ENCODE data around the gene SSC5D.

Gene SSC5D

GRCh38 chr19:55536951-55537740 lies 48.9 kb downstream of the SSC5D start, which contains the start of gene SBK2:
Gene SBK2 (minus strand): TSS chr19:55537133. CDS start chr19:55536294, 839 bp downstream.
- no peak for DNase-seq (ENCODE audit: low spot score)

GRCh38 chr19:55537741-55538111 lies 49.5 kb downstream of the SSC5D start:
- DNase-seq (ENCODE audit: low spot score) = no peak

DNA sequence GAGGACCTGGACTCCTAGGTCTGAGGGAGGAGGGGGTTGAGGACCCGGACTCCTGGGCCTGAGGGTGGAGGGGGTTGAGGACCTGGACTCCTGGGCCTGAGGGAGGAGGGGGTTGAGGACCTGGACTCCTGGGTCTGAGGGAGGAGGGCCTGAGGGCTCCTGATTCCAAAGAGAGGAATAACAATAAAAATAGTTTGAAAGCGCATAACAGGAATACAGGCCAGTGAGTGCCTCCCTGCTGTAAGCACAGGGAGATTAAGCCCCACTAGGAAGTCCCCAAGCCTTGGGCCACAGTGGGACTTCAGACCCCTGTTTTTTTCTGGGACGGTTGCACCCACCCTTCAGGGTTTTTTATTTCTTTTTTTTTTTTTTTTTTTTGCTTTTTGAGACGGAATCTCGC lies 49.9 kb downstream of the SSC5D start:
- no peak for DNase-seq (ENCODE audit: low spot score)

DNA sequence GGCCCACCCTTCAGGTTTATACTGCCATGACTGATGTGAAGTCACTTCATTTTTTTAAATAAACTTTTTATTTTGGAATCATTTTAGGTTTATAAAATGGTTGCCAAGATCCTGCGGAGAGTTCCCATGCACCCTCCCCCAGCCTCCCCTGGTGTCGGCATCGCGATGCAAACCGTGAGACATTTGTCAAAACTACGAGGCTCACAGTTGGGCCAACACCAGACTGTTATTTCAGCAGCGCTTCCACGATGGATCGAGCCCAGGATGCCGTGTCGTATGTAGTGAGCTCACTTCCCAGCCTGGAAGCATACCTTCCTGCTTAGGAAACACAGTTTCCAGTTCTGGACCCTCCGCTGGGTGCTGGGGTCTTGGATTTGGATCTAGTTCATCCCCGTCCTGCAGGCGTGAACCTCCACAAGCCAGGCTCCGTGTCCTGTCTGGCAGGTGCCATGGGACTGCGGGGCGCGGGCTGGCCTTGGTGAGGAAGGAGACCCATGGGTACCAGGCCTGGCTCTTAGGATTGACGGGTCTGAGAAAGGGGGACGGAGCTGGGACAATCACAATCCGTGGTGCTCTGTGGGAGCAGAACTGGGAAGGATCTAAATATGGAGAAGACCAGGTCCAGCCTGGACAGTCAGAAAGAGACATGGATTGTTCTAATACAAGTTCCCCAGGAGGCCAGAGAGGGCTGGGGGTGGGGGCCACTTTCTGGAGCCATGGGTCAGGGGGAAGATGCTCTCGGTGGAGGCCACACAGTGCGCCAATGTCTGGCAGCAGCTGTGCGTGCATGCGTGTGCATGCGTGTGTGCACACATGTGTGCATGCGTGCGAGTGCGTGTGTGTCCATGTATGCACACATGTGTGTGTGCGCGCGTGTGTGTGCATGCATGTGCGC lies 51.1 kb downstream of the SSC5D start:
- no peak for DNase-seq (ENCODE audit: low spot score)

DNA sequence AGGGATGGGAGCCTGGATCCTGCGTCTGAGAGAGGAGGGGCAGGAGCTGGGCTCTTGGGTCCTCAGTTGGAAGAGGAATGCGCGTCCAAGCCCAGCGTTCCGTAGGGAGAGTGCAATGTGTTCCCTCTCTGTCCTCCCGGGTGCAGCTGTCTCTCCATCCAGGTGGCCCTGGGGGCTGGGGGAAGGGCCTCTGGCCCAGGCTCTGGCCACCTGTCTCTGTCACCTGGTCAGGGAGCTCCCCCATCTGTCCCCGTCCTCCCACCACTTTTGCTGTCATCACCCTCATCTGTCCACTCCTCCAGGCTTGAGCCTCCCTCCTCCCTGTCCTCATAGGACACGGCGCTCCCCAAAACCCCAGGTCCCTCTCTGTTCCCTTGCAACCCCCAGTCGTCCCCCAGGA lies 52.4 kb downstream of the SSC5D start:
- no peak for DNase-seq (ENCODE audit: low spot score)

DNA sequence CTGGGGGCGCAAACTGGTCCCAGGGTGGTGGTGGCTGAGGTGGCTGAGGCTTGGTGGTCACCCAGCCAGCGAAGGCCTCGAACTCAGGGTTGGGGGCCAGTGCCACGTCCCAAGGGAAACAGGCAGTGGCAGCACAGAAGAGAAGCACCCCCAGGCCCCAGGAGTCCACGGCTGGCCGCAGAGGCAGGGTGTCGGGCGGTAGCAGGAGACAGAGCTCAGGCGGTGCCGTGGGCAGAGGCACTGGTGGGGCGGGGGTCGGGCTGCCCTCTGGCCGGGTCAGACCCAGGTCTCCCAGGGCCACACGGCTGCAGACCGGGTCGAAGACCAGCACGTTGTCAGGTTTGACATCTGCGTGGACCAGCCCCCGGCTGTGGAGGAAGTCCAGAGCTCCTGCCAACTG lies 52.9 kb downstream of the SSC5D start:
- no peak for DNase-seq (ENCODE audit: low spot score)

DNA sequence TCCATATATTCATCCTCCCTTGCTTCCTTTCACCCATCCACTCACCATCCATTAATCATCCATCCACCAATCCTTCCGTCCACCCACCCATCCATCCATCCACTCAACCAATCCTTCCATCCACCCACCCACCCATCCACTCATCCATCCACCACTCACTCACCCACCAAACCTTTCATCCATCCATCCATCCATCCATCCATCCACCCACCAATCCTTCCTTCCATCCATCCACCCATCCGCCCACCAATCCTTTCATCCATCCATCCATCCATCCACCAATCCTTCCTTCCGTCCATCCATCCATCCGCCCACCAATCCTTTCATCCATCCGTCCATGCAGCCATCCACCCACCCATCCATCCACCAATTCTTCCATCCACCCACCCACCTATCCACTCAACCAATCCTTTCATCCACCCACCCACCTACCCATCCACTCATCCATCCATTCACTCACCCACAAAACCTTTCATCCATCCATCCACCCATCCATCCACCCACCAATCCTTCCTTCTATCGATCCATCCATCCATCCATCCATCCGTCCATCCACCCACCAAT lies 54.1 kb downstream of the SSC5D start:
- no peak for DNase-seq (ENCODE audit: low spot score)

- DNase-seq (ENCODE audit: low spot score) = no peak
Measured at GRCh38 chr19:55543567-55543966, 55.3 kb downstream of the SSC5D start.

GRCh38 chr19:55544014-55544413 lies 55.8 kb downstream of the SSC5D start:
- no peak for DNase-seq (ENCODE audit: low spot score)

DNA sequence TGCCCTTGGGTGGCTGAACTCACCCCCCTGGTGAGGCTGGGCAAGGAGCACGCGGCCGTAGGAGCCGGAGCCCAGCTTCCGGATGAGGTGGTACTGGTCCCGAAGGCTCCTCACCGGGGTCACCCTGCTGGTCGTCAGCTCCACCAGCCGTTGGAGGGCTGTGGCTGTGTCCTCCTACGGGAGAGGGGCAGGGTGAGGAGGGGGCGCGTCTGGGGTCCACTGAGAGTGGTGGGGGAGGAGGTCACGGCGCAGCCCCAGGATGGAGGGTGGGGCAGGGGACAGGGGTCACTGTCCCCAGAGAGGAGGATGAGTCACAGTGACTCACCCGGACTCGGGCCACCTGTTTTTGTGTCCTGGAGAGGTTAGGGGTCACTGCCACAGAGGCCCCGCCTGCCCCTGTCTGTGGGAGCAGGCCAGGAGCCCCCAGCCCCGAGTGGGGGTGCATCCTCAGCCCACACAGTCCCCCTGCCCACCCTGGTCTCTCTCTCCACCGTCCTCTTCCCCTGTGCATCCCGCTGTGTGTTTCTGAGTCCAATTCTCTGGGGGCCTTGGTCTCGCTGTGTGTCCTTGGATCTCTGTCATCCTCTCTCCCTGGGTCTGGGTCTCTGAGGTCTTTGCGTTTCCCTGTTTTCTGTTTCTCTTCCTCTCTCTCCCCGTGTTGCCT lies 56.7 kb downstream of the SSC5D start:
- DNase-seq (ENCODE audit: low spot score) = no peak

GRCh38 chr19:55545443-55545842 lies 57.2 kb downstream of the SSC5D start, which contains the start of gene SBK3:
Gene SBK3 (minus strand): TSS chr19:55545543. CDS start chr19:55545543, 0 bp downstream.
- DNase-seq (ENCODE audit: low spot score) = no peak

DNA sequence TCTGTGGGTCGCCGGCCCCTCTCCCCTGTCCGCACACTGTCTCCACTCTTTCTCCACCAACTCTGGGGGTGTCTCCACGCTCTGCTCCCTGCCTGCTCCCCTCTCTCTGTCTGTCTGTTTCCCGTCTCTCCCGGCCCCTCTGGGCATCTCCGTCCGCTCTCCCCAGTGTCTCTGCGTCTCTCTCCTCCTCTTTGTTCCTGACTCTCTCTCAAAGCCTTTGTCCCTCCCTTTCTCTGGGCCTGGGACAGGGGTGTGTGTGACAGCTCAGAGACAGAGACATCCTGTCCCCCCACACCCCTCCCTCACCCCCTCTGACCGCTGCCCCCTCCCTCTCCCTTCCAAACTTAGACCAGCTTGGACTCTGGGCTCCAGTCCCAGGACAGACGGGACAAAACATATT lies 57.8 kb downstream of the SSC5D start:
- DNase-seq (ENCODE audit: low spot score) = no peak

GRCh38 chr19:55546822-55547614 lies 58.8 kb downstream of the SSC5D start:
- DNase-seq (ENCODE audit: low spot score) = peak; percentile 67

DNA sequence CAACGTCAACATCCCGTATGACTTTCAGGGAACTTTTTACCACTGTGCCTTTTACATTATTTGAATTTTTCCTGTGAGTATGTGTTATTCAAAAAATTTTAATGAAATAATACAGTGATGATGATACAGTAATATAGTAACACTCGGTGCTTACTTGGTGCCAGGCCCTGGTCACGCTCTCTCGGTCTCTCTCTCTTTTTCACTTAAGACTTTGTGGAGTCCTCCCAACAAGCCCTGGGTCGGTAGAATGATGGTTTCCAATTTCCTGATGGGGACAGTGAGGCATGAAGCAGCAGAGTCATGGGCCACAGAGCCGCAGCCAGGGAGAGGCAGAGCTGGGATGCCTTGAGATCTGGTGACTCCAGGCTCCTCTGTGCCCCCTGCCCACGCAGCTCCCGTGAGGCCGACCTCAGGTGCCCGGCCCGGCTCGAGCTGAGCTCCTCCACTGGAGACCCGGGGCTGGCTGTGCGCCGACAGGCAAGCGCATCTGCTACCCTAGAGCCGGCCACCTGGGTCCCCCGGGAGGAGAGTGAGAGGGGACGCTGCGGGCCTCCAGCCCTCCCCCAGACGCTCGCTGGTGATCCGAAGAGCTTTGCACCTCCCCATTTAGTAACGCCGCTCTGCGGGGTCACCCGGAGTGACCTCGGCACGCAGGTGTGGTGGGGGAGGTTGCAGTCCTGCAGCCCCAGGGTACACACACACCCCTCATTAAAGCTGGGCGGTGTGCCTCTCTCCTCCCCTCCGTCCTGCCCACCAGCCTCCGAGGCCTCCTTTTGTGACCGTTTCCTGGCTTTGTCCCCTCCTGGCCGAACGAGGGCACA lies 61.5 kb downstream of the SSC5D start:
- DNase-seq (ENCODE audit: low spot score) = peak; percentile 75

GRCh38 chr19:55550321-55550650 lies 62.0 kb downstream of the SSC5D start:
- DNase-seq (ENCODE audit: low spot score) = peak; percentile 48

DNA sequence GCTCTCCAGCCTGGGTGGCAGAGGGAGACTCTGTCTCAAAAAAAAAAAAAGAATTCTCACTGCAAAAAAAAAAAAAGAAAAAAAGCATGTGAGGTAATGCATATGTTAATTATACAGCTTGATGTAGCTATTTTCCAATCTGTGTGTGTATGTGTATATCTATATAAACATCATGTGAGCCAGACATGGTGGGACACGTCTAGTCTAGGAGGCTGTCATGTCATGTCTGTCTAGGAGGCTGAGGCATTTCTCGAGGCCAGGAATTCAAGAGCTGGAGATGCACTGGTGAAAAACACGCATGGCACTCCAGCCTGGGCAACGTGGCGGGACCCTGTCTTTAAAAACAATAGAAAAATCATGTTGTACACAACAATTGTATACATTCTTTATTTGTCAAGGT lies 64.0 kb downstream of the SSC5D start:
- DNase-seq (ENCODE audit: low spot score) = no peak

- DNase-seq (ENCODE audit: low spot score) = no peak
Measured at GRCh38 chr19:55552620-55553019, 64.4 kb downstream of the SSC5D start.

DNA sequence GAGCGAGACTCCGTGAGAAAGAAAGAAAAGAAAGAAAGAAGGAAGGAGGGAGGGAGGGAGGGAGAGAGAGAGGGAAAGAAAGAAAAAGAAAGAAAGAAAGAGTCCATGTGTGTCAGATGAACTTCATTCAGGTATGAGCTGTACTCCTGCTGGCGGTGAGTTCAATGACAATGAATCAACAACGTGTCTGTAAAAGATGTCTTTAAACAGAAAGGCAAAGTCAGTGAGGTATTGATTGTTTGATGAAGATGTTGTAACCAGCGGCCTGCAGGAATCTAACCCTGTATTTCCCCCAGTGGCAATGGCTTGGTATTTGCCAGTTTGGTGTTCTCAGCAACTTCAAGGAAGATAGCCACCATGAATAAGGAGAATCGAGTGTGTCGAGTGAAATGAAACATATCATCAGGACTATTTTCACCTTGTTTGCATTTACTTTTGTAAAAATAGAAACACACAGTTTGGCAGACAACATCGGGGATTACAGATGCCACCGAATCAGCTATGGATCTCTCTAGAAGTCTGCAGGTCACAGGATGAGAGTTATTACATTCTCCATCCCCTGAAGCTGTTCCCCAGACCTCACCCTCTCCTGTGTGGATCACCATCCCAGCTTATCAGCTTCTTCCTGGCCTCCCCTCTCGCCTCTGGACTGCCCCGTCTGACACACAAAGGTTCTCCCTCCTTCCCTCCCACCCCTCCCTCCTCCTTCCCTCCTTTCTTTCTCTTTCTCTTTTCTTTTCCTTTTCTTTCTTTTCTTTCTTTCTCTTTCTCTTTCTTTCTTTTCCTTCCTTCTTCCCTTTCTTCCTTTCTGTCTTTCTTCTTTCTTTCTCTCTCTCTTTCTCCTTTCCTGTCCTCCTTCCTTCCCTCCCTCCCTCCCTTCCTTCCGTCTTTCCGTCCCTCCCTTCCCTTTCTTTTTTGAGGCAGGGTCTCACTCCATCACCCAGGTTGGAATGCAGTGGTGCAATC lies 65.3 kb downstream of the SSC5D start:
- no peak for DNase-seq (ENCODE audit: low spot score)

DNA sequence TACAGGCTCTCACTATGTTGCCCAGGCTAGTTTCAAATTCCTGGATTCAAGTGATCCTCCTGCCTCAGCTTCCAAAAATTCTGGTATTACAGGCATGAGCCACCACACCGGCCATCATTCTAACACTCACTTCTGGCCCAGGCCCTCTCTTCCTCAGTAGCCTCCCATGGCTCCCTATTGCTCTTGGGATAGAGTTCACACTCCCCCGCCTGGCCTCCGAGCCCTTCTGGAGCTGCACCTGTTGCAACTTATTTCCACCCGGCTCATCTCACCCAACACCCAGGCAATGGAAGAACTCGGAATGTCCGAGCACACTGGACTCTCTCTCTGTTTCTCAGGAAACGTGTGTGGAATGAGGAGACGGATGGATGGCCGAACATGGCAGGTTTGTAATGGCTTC lies 66.1 kb downstream of the SSC5D start:
- DNase-seq (ENCODE audit: low spot score) = no peak

Data from kidney capillary endothelial cell (primary cell).